ENCODE measurements around the gene PNMA8A. TPM values are rescaled to one million over a fixed set of nuclear protein-coding genes. Genes with fewer than 3 reads are reported as not detected.
"Not testable (repeated sequence)": the region's sequence is repeated elsewhere in the genome, so short reads cannot be mapped to it uniquely, and the experiment has no call there.

The PNMA8A gene
- total RNA-seq, 2 experiments from 2014 or later: not detected

GRCh38 chr19:46497773-46498172 lies 26.4 kb upstream of the PNMA8A start:
- Mint-ChIP-seq H3K9me3 (no peaks in the 10 kb centered on the region), H3K4me3 (no peak overlapping the region), H3K27ac (no peak overlapping the region), H3K4me1 (peaks cover 9% of the 10 kb centered on the region), H3K27me3 (peaks cover 52% of the 10 kb centered on the region), H3K36me3 (ENCODE audit: low read depth) (no peaks in the 10 kb centered on the region)
- no peak for DNase-seq
- ChIA-PET CTCF (no interaction called here), POLR2A (no interaction called here)

DNA sequence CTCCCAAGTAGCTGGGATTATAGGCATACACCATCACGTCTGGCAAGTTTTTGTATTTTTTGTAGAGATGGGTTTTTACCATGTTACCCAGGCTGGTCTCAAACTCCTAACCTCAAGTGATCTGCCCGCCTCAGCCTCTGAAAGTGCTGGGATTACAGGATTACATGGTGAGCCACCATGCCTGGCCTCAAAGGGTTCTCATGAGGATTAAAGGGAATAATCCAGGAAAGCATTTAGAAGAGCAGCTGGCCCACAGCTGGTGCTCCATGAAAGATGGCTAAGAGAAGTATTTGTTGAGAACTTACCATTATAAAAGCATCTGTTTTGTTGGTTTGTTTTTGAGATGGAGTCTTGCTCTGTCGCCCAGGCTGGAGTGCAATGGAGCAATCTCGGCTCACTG lies 25.5 kb upstream of the PNMA8A start:
- H3K9me3 Mint-ChIP-seq; POLR2A ChIA-PET; CTCF ChIA-PET; H3K36me3 Mint-ChIP-seq (ENCODE audit: low read depth); DNase-seq; H3K4me3 Mint-ChIP-seq; H3K27ac Mint-ChIP-seq: not testable (repeated sequence)
- Mint-ChIP-seq H3K27me3 (peaks cover 57% of the 10 kb centered on the region), H3K4me1 (peaks cover 11% of the 10 kb centered on the region)

DNA sequence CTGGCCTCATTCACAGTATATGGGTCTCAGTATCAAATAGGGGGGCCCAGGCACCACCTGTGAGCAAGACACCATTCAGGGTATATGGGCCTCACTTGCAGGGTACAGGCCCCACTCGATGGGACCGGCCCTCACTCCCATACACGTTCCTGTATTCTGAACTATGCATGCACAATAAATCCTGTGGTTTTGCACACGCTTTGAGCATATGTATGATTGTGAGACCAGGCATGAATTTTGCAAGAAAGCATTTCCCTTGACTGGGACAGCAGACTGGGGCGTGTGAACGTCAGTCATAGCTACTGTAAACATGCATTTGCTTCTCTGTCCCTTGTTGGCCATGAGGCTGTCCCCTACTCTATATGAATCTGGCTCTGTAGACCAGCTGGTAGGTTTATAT lies 24.9 kb upstream of the PNMA8A start:
- Mint-ChIP-seq H3K36me3 (ENCODE audit: low read depth) (no peaks in the 10 kb centered on the region), H3K27ac (no peak overlapping the region), H3K4me3 (no peak overlapping the region), H3K9me3 (no peaks in the 10 kb centered on the region), H3K4me1 (peaks cover 11% of the 10 kb centered on the region), H3K27me3 (peaks cover 63% of the 10 kb centered on the region)
- POLR2A ChIA-PET: no interaction called here
- DNase-seq: no peak
- CTCF ChIA-PET: no interaction called here

GRCh38 chr19:46495786-46496099 lies 24.4 kb upstream of the PNMA8A start, which contains the start of gene PNMA8B:
PNMA8B (minus strand) TSS chr19:46495867; CDS start chr19:46495465, 402 bp downstream.
- DNase-seq: no peak
- Mint-ChIP-seq H3K4me3 (no peak within 1 kb of the TSS), H3K27me3 (peaks cover 67% of the 10 kb centered on the region), H3K27ac (no peak within 1 kb of the TSS), H3K9me3 (no peaks in the 10 kb centered on the region), H3K4me1 (peaks cover 12% of the 10 kb centered on the region), H3K36me3 (ENCODE audit: low read depth) (no peaks in the 10 kb centered on the region)
- POLR2A ChIA-PET: interaction anchor here (1.5 kb wide), 1 partner anchor 100 kb away, joined by 4 read pairs; no protein-coding TSS in a partner anchor
- CTCF ChIA-PET: no interaction called here

GRCh38 chr19:46494941-46495785 lies 23.8 kb upstream of the PNMA8A start:
- POLR2A ChIA-PET: interaction anchor here (1.5 kb wide), 1 partner anchor 100 kb away, joined by 4 read pairs; no protein-coding TSS in a partner anchor
- peaks cover 66% of the 10 kb centered on the region for H3K27me3 Mint-ChIP-seq
- H3K36me3 Mint-ChIP-seq (ENCODE audit: low read depth): no peaks in the 10 kb centered on the region
- H3K4me1 Mint-ChIP-seq: peaks cover 13% of the 10 kb centered on the region
- no peak for DNase-seq
- CTCF ChIA-PET: no interaction called here
- H3K27ac Mint-ChIP-seq: no peak overlapping the region
- H3K9me3 Mint-ChIP-seq: no peaks in the 10 kb centered on the region
- H3K4me3 Mint-ChIP-seq: no peak overlapping the region

DNA sequence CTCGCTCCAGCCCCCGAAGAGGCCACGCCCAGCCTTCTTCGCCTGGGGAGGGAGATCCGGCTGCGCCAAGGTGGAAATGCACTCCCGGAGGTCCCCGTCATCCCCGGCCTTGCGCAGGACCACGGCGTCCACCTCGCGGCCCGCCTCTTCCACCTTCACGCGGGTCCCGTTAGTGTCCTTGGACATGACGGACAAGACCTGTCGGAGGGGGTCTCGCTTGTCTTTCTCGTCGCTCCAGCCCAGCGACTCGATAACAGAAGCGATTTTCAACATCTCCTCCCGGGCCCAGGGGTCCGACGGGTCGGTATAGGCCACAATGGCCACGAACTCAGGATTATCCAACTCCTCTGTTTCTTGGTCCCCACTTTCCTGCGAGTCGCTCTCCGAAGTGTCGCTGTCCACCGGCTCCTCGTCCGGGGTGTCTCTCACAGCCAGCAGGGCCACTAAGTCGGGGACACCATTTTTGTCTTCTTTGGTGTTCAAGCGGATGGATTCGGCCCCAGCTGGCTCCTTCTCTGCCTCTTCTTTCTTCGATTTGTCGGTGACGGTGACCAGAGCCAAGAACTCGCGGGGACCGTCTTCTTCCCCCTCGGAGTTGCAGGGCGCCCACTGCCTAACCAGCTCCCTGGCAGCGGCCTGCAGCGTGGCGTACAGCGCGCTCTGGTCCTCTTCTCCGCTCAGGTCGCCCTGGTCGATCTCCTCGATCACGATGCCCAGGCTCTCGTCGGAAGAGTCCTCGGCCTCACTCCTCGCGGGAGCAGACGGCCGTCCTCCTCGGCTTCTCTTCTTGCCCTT lies 23.0 kb upstream of the PNMA8A start:
- ChIA-PET CTCF (no interaction called here), POLR2A (interaction anchor here (0.6 to 1.5 kb wide), 2 partner anchors 29 to 99 kb away, joined by 3 to 4 read pairs; no protein-coding TSS in a partner anchor)
- no peaks in the 10 kb centered on the region for H3K9me3 Mint-ChIP-seq
- no peaks in the 10 kb centered on the region for H3K36me3 Mint-ChIP-seq (ENCODE audit: low read depth)
- no peak for DNase-seq
- H3K27ac Mint-ChIP-seq: no peak overlapping the region
- peaks cover 69% of the 10 kb centered on the region for H3K27me3 Mint-ChIP-seq
- peaks cover 13% of the 10 kb centered on the region for H3K4me1 Mint-ChIP-seq
- peak overlapping the region; percentile 30 for H3K4me3 Mint-ChIP-seq

DNA sequence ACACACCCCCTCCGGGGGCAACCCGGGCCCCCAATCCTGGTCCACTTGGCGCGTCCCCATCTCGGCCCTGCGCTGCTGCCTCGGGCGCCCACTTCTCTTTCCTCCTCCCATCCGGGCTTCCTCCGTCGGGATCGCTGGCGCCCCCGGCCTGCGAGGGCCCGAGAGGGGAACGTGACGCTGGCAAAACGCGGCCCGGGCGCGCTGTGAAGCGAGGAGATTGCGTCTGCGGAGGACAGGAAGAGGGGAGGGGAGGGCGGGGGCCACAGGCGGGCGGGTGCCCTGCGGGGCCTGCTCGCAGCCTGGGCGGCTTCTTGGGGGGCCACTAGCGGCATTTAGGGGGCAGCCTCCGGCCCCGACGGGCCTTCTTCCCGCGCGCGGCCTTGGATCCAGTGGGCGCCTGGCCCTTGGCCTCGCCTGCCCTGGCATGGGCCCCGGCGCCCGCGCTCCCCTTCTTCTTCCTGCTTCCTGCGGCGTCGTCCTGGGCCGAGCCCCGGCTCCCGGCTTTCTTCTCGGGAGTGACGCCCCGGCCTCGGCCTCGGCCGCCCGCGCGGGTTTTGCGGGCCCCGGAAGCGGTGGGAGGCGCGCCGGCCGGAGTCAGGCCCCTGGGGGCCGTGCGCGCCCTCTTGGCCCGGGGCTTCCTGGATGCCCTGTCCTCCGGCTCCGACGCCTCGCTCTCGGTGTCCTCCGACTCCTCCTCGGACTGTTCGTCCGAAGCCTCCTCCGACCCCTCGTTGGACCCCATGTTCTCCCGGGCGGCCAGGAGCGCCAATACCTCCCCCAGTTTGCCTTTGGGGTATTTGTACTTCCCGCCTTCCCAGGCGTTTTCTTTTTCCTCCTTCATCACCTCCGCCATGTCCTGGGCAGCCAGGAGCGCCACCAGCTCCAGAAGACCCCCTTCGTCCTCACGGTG lies 22.1 kb upstream of the PNMA8A start:
- Mint-ChIP-seq H3K4me3 (peak overlapping the region; percentile 39), H3K9me3 (no peaks in the 10 kb centered on the region), H3K27me3 (peaks cover 76% of the 10 kb centered on the region), H3K4me1 (peaks cover 13% of the 10 kb centered on the region), H3K27ac (no peak overlapping the region), H3K36me3 (ENCODE audit: low read depth) (no peaks in the 10 kb centered on the region)
- POLR2A ChIA-PET: no interaction called here
- CTCF ChIA-PET: no interaction called here
- peak; percentile 36 for DNase-seq

DNA sequence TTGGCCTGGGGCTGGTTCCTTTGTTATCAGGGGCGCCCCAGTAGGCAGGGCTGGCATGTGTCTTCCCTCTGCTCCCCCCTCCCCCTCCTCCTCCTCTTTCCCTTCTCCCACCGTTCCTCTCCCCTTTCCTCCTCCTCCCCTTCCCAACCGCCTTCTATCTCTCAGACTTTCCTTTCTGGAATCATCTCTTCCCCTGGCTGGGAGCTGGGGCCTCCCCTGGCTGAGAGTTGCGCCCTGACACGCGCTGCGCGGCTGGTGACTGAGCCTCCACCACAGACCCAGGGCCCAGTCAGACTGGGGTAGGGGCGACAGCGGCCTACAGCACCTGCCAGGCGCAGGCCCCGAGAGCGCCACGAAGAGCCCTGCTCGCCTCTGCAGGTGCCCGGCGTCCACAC lies 21.5 kb upstream of the PNMA8A start:
- peaks cover 76% of the 10 kb centered on the region for H3K27me3 Mint-ChIP-seq
- CTCF ChIA-PET: no interaction called here
- peaks cover 13% of the 10 kb centered on the region for H3K4me1 Mint-ChIP-seq
- H3K36me3 Mint-ChIP-seq (ENCODE audit: low read depth): no peaks in the 10 kb centered on the region
- DNase-seq: no peak
- H3K27ac Mint-ChIP-seq: no peak overlapping the region
- H3K4me3 Mint-ChIP-seq: no peak overlapping the region
- POLR2A ChIA-PET: no interaction called here
- no peaks in the 10 kb centered on the region for H3K9me3 Mint-ChIP-seq

DNA sequence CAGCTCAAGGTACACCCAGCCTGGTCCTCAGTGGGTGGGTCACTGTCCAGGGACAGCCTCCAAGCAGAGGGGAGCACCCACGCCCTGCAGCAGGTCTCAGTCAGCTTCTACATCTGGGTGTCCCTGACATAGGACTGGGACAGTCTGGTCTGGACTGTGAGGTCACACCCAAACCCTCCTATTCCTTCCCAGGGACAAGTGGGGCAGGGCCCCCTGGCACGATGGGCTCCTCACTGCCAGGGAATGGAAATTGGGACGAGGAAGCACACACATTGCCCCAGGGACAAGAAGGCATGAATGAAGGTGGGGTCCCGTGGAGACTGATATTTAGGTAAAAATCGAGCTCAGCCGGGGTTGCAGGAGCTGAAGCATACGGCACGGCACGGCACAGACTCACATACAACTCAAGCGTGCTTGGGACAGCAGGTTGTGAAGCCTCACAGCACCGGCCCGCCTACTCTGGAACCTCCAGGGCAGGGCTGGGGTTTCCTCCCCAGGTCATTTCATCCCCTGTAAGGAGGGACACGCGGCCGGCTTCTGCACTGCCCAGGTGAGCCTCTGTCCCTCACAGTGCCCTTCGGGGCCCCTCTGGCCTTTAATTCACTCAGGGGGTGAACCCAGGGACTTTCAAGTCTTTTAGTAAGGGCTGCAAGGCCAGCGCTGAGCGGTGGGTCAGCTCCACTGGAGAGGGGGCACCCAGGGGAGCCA lies 20.8 kb upstream of the PNMA8A start:
- ChIA-PET POLR2A (no interaction called here), CTCF (interaction anchor here (0.6 to 1.1 kb wide), 2 partner anchors 27 to 211 kb away, joined by 3 to 4 read pairs; no protein-coding TSS in a partner anchor)
- H3K4me1 Mint-ChIP-seq: peaks cover 13% of the 10 kb centered on the region
- peaks cover 79% of the 10 kb centered on the region for H3K27me3 Mint-ChIP-seq
- no peaks in the 10 kb centered on the region for H3K36me3 Mint-ChIP-seq (ENCODE audit: low read depth)
- DNase-seq: no peak
- H3K4me3 Mint-ChIP-seq: peak overlapping the region; percentile 10
- H3K9me3 Mint-ChIP-seq: no peaks in the 10 kb centered on the region
- H3K27ac Mint-ChIP-seq: no peak overlapping the region

GRCh38 chr19:46490774-46491173 lies 19.4 kb upstream of the PNMA8A start:
- Mint-ChIP-seq H3K9me3 (no peaks in the 10 kb centered on the region), H3K4me3 (no peak overlapping the region), H3K27ac (no peak overlapping the region), H3K4me1 (peaks cover 13% of the 10 kb centered on the region), H3K27me3 (peaks cover 76% of the 10 kb centered on the region), H3K36me3 (ENCODE audit: low read depth) (no peaks in the 10 kb centered on the region)
- no peak for DNase-seq
- ChIA-PET CTCF (interaction anchor here (0.7 to 1.1 kb wide), 2 partner anchors 26 to 91 kb away, joined by 3 read pairs; no protein-coding TSS in a partner anchor), POLR2A (no interaction called here)

DNA sequence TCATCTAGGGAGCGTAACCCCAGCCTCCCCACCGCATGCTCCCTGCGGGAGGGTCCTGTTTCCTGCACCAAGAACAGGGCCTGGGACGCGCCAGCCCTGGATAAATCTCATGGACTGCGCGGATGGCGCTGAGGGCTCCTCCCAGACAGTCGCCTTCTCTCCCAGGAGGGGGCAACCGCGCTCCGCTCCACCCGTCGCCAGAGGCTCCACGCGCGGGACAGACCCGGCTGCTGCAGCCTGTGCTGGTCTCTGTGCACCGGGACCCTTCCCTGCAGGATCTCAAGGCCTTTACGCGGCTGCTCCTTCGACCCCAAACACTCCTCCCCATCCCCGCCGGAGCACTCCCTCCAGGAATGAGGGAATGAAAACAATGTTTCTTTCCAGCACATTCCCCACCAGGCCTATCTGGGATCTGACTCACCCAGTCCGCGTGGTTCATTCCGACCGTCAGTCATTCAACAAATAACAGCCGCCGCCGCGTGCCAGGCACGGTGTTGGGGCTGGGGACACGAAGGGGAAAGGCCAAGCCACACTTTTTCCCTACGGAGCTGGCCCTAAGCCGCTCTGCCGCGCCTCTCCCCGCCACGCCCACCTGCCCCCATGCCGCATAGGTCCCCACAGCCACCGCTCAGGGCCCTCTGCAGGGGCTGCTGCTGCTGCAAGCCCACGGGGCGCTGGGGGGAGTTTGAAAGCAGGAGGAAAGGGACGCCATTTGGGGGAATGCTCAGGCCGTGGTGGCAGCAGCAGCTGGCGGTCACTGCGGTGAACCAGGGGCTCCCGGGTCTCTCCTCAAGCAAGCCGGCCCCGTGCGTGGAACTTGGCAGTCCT lies 18.3 kb upstream of the PNMA8A start:
- Mint-ChIP-seq H3K4me1 (peaks cover 12% of the 10 kb centered on the region), H3K27me3 (peaks cover 77% of the 10 kb centered on the region), H3K9me3 (no peaks in the 10 kb centered on the region), H3K27ac (no peak overlapping the region), H3K4me3 (no peak overlapping the region), H3K36me3 (ENCODE audit: low read depth) (no peaks in the 10 kb centered on the region)
- ChIA-PET CTCF (interaction anchor here (0.7 to 1.9 kb wide), 3 partner anchors 90 to 94 kb away, joined by 3 to 6 read pairs (median 4); no protein-coding TSS in a partner anchor), POLR2A (no interaction called here)
- no peak for DNase-seq

Measured in activated CD4-positive, alpha-beta memory T cell treated with anti-CD3 and anti-CD28 coated beads, Interleukin-2, amount 10 ng/mL, durations not matched to agents 7 days and 5 days (primary cell).